ENCODE data around the gene EMB. TPM values are rescaled to one million over a fixed set of nuclear protein-coding genes. Genes with fewer than 3 reads are reported as not detected.
A peak's percentile ranks its signal among the peaks of the same experiment; 100 is the strongest.
"Not testable (repeated sequence)": the region's sequence is repeated elsewhere in the genome, so short reads cannot be mapped to it uniquely, and the experiment has no call there.

The EMB gene
- total RNA-seq, 6 experiments from 2014 or later: 0.74 to 3.0 (median 2.0) TPM

DNA sequence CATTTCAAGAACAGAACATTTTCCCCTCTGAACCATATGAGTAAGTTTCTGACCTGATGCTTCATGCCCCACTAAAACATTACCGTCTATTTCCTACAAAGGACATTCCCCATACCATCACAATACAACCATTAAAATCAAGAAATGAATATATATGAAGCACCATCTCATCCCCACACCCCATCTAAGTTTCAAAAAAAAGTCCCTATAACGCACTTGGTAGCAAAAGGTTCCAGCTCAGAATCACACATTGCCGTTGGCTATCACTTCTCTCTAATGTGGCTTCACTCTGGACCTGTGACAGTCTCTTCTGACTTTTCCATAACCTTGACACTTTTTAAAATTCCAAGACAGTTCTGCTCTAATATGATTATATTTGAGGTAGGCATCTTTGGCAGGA lies 5.9 kb downstream of the EMB start:
- no peaks in the 10 kb centered on the region for H3K36me3 ChIP-seq
- no peak for ATAC-seq
- no peaks in the 10 kb centered on the region for H3K4me1 ChIP-seq
- 61% methylated on average over 3 of the region's 3 CpGs for WGBS (ENCODE audit: insufficient coverage, low coverage, low lambda C conversion rate, missing lambda C conversion rate)
- no peak overlapping the region for H3K27ac ChIP-seq
- no peaks in the 10 kb centered on the region for H3K27me3 ChIP-seq
- TF ChIP-seq POLR2A (IDR thresholded peaks at IDR 0.05): no peak
- TF ChIP-seq, protein P1, sequence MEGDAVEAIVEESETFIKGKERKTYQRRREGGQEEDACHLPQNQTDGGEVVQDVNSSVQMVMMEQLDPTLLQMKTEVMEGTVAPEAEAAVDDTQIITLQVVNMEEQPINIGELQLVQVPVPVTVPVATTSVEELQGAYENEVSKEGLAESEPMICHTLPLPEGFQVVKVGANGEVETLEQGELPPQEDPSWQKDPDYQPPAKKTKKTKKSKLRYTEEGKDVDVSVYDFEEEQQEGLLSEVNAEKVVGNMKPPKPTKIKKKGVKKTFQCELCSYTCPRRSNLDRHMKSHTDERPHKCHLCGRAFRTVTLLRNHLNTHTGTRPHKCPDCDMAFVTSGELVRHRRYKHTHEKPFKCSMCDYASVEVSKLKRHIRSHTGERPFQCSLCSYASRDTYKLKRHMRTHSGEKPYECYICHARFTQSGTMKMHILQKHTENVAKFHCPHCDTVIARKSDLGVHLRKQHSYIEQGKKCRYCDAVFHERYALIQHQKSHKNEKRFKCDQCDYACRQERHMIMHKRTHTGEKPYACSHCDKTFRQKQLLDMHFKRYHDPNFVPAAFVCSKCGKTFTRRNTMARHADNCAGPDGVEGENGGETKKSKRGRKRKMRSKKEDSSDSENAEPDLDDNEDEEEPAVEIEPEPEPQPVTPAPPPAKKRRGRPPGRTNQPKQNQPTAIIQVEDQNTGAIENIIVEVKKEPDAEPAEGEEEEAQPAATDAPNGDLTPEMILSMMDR (IDR thresholded peaks at IDR 0.05): no peak
- no peaks in the 10 kb centered on the region for H3K9me3 ChIP-seq
- H3K4me3 ChIP-seq: no peak overlapping the region
- no peak for DNase-seq
- intact Hi-C loops (cut with DNase I): no loop called here

DNA sequence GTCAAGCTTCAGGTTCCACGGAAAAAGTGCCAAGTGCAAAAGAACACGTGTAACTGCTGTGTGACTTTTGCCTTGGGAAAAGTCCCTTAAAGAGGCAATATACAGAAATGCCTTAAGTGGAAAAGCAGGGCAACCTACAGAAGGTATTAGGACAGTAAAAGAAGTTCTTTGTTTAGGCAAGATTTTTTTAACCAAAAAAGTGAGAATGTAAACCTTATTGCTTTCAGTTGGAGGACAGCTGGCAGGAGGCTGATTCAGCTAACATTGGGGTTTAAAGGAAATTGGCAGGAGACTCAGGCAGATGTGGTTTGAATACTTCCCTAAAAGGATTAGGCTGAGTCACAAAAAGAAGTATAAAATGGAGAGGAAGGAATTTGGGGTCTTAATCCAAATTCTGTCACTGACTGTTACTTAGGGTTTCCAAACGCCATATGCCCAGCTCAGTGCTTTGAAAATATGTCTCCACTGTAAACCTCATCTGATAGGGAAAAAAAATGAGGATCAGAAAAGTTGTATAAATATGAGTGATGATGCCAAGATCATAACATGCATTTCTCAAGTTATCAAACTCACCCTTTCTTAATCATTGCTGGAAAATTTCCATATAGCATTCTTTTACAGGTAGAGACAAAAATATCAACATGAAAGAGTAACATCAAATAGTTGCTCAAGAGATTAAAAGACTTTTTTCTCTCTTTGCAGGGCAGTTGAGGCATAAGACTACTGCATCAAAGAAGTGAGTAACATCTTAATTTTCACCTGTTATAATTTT lies 9.8 kb downstream of the EMB start:
- H3K4me3 ChIP-seq; DNase-seq; H3K4me1 ChIP-seq; H3K36me3 ChIP-seq; H3K9me3 ChIP-seq; intact Hi-C loops (cut with DNase I); H3K27ac ChIP-seq; H3K27me3 ChIP-seq: not testable (repeated sequence)
- WGBS (ENCODE audit: insufficient coverage, low coverage, low lambda C conversion rate, missing lambda C conversion rate): 22% methylated on average over 3 of the region's 3 CpGs
- peak in 3 of 4 donors; percentile 16 to 35 (median 30) for ATAC-seq

DNA sequence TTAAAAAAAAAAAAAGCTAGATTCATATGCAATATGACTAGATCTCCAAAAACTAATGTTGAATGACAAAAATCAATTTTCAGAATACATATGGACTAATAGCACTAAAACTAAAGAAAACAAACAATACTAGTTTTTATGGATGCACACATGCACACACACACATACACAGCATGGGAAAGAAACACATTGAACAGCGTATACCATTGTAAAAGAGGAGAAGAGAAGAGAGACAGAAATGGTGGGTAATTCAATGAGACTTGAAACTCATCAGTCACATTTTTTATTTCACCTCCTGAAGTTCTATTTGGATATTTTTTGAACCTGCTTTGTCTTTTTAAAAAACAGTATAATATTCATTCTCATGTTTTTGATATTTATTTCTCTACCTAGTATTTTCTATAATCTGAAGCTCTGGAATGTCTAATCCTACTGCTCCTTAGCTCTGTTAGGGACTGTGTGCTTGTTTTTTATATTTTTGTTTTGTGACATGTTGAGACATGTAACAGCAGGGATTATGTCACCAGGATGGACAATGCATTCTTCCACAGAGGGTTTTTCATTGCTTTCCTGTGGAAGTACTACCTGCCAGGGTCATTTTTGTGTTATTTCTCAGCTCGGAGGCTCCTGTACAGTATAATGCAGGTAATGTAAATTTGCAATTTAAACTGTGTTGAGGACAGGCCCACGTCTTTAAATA lies 17.8 kb downstream of the EMB start:
- ATAC-seq; DNase-seq; H3K27me3 ChIP-seq; H3K4me3 ChIP-seq; H3K36me3 ChIP-seq; H3K4me1 ChIP-seq; intact Hi-C loops (cut with DNase I); H3K9me3 ChIP-seq; H3K27ac ChIP-seq: not testable (repeated sequence)
- 59% methylated on average over 3 of the region's 3 CpGs for WGBS (ENCODE audit: insufficient coverage, low coverage, low lambda C conversion rate, missing lambda C conversion rate)

DNA sequence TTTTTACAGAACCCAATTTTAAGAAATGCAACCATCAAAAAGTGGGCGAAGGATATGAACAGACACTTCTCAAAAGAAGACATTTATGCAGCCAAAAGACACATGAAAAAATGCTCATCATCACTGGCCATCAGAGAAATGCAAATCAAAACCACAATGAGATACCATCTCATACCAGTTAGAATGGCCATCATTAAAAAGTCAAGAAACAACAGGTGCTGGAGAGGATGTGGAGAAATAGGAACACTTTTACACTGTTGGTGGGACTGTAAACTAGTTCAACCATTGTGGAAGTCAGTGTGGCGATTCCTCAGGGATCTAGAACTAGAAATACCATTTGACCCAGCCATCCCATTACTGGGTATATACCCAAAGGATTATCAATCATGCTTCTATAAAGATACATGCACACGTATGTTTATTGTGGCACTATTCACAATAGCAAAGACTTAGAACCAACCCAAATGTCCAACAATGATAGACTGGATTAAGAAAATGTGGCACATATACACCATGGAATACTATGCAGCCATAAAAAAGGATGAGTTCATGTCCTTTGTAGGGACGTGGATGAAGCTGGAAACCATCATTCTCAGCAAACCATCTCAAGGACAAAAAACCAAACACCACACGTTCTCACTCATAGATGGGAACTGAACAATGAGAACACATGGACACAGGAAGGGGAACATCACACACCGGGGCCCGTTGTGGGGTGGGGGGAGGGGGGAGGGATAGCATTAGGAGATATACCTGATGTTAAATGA lies 19.7 kb downstream of the EMB start:
- intact Hi-C loops (cut with DNase I); ATAC-seq: not testable (repeated sequence)
- 61% methylated on average over 6 of the region's 7 CpGs for WGBS (ENCODE audit: insufficient coverage, low coverage, low lambda C conversion rate, missing lambda C conversion rate)

DNA sequence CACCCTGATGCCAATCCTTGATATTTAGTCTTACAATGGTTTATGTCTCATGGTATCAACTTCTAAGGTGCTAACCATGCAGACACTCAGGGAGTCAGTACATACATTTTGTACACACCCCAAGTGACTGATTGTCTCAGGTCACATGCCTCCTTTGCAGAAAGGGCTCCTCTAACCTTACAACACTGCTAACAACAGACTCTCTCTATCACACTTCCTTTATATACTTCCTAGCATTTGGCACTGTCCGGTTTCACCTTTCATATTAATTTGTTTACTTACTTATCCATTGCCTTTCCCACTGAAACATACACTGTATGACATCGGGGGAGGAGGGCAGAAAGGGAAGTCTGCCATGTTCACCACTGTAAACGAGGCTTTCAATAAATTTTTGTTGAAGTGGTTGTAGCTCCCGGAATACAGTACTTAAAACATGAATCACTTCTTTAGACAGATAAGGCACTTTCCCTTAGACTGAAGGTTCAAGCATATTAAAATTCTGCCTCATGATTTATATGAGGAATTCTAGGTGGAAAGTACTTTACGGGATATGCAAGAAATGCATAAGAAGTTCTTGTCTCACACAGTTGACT lies 20.6 kb downstream of the EMB start:
- Histone ChIP-seq H3K27ac (no peak overlapping the region), H3K9me3 (no peaks in the 10 kb centered on the region), H3K36me3 (no peaks in the 10 kb centered on the region), H3K4me1 (no peaks in the 10 kb centered on the region), H3K4me3 (no peak overlapping the region), H3K27me3 (no peaks in the 10 kb centered on the region)
- 51% methylated on average over 5 of the region's 5 CpGs for WGBS (ENCODE audit: insufficient coverage, low coverage, low lambda C conversion rate, missing lambda C conversion rate)
- TF ChIP-seq, protein P1 (IDR thresholded peaks at IDR 0.05): no peak
- no peak for TF ChIP-seq POLR2A (IDR thresholded peaks at IDR 0.05)
- ATAC-seq (no peak), DNase-seq (no peak)
- intact Hi-C loops (cut with DNase I): no loop called here

More for the DNA sequence above, 19.7 kb downstream of the EMB start:
- H3K27ac ChIP-seq, H3K27me3 ChIP-seq, H3K4me1 ChIP-seq, DNase-seq, H3K36me3 ChIP-seq, H3K9me3 ChIP-seq, H3K4me3 ChIP-seq: not testable (repeated sequence)

DNA sequence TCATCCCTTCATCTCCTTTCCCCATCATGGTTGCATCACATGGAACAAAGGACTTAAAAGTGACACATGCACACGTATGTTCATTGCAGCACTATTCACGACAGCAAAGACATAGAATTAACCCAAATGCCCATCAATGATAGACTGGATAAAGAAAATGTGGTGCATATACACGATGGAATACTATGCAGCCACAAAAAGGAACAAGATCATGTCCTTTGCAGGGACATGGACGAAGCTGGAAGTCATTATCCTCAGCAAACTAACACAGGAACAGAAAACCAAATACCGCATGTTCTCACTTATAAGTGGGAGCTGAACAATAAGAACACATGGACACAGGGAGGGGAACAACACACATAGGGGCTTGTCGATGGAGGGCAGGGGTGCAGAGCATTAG lies 21.4 kb downstream of the EMB start:
- H3K4me3 ChIP-seq; H3K27me3 ChIP-seq; H3K4me1 ChIP-seq; intact Hi-C loops (cut with DNase I); H3K36me3 ChIP-seq; H3K27ac ChIP-seq; DNase-seq; H3K9me3 ChIP-seq; ATAC-seq: not testable (repeated sequence)
- WGBS (ENCODE audit: insufficient coverage, low coverage, low lambda C conversion rate, missing lambda C conversion rate): 56% methylated on average over 5 of the region's 6 CpGs

DNA sequence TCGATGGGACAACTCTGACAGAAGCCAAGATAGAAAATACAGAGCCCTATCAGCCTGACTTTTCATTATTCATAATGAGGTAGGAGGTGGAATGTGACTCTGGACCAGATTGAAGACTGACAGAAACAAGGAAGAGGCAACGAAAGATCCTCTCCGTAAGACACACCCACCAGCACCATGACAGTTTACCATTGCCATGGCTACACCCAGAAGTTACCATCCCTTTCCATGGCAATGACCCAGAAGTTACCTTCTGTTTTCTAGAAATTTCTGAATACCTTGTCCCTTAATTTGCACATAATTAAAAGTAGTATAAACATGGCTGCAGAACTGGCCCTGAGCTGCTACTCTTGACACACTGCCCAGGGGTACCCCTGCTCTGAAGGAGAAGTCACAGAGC lies 24.5 kb downstream of the EMB start:
- H3K36me3 ChIP-seq; H3K9me3 ChIP-seq; H3K4me1 ChIP-seq; H3K27me3 ChIP-seq; H3K27ac ChIP-seq; H3K4me3 ChIP-seq; DNase-seq; ATAC-seq; intact Hi-C loops (cut with DNase I): not testable (repeated sequence)
- 96% methylated on average over 2 of the region's 3 CpGs for WGBS (ENCODE audit: insufficient coverage, low coverage, low lambda C conversion rate, missing lambda C conversion rate)
